Stimulated activated CD8-positive, alpha-beta memory T cell treated with anti-CD3 and anti-CD28 coated beads, Interleukin-15, amount 100 ng/mL, for 1 hour (primary cell): ENCODE measurements around the gene DSG2.

Source experiments
- DNase-seq: peaks from one replicate; pipeline ENCODE4 v3.0.0-alpha.2; 2020; ENCODE audit warnings: low read depth

DSG2 gene

DNA sequence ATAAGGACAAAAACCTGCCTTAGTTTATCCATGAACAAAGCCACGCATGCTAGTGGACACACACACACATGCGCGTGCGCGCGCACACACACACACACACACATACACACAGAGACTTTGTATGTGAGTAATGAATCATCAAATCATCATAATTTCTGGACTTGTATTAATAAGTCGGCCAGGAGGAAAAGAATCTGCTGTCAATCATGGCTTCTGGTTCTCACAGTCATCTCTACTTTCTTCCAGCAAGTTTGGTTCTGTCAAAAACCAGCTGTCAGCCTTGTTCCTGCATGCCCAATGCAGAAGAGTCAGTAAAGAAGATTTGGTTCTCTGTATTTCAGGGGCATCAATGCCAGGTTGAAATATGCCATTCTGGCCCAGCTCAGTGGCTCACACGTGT is 92.6 kb downstream of the DSG2 start:
- no peak for DNase-seq

DNA sequence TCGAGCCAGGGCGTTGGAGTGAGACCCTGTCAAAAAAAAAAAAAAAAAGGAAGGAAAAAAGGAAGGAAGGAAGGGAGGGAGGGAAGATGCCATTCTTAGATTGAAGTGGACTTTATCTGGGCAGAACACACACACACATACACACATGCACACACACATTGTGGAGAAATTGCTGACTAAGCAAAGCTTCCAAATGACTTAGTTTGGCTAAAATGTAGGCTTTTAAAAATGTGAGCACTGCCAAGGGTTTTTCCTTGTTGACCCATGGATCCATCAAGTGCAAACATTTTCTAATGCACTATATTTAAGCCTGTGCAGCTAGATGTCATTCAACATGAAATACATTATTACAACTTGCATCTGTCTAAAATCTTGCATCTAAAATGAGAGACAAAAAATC is 93.1 kb downstream of the DSG2 start:
- DNase-seq: no peak

DNA sequence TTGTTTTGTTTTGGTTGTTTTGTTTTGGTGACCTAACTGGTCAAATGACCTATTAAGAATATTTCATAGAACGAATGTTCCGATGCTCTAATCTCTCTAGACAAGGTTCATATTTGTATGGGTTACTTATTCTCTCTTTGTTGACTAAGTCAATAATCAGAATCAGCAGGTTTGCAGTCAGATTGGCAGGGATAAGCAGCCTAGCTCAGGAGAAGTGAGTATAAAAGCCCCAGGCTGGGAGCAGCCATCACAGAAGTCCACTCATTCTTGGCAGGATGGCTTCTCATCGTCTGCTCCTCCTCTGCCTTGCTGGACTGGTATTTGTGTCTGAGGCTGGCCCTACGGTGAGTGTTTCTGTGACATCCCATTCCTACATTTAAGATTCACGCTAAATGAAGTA is 93.7 kb downstream of the DSG2 start, which contains the start of gene TTR:
TSS of gene TTR (plus strand) at position 250 of the 400 bp plus-strand sequence. CDS start at position 276, 26 bp downstream.
- no peak for DNase-seq

GRCh38 chr18:31592506-31593157 is 94.7 kb downstream of the DSG2 start:
- no peak for DNase-seq

GRCh38 chr18:31595121-31595771 is 97.3 kb downstream of the DSG2 start:
- DNase-seq: no peak

- DNase-seq: no peak
These were observed 98.3 kb downstream of the DSG2 start for GRCh38 chr18:31596081-31596872.

- no peak for DNase-seq
These were observed 100.2 kb downstream of the DSG2 start for GRCh38 chr18:31598021-31598805.
